H9 (cell line): Measurements from ENCODE around the gene SPTLC3. TPM values are rescaled to one million over a fixed set of nuclear protein-coding genes. Genes with fewer than 3 reads are reported as not detected.

Source experiments
- DNase-seq: peaks from one replicate; pipeline ENCODE4 v3.0.0-alpha.2; 2017
- H2AFZ ChIP-seq: one replicate; pipeline ENCODE4 v1.6.1; 2013; ENCODE audit warnings: mild to moderate bottlenecking, low read length, control low read depth, moderate library complexity
- H2AK5ac ChIP-seq: 2 replicates; pipeline ENCODE4 v1.6.1; 2013; ENCODE audit warnings: low read length, control low read depth, mixed read lengths; ENCODE audit not compliant: insufficient read length
- H2BK120ac ChIP-seq: one replicate; pipeline ENCODE4 v1.6.1; 2013; ENCODE audit warnings: low read depth, mild to moderate bottlenecking, low read length, control low read depth, inconsistent platforms; ENCODE audit not compliant: poor library complexity, severe bottlenecking
- H2BK12ac ChIP-seq: 2 replicates; pipeline ENCODE4 v1.6.1; 2013; ENCODE audit warnings: low read length, control low read depth, mixed read lengths, low read depth; ENCODE audit not compliant: insufficient read length
- H2BK15ac ChIP-seq: 2 replicates; pipeline ENCODE4 v1.6.1; 2013; ENCODE audit warnings: low read depth, low read length, control low read depth
- H2BK20ac ChIP-seq: one replicate; pipeline ENCODE4 v1.6.1; 2013; ENCODE audit warnings: low read depth, mild to moderate bottlenecking, low read length, control low read depth, inconsistent platforms; ENCODE audit not compliant: poor library complexity, severe bottlenecking
- H2BK5ac ChIP-seq: 2 replicates; pipeline ENCODE4 v1.6.1; 2013; ENCODE audit warnings: low read length, control low read depth, mixed read lengths; ENCODE audit not compliant: insufficient read length
- H3K14ac ChIP-seq: 2 replicates; pipeline ENCODE4 v1.6.1; 2013; ENCODE audit warnings: low read length, control low read depth; ENCODE audit not compliant: insufficient read depth
- H3K18ac ChIP-seq: 2 replicates; pipeline ENCODE4 v1.6.1; 2013; ENCODE audit warnings: low read depth, mild to moderate bottlenecking, mixed read lengths, low read length, control low read depth; ENCODE audit not compliant: insufficient read length
- H3K23ac ChIP-seq: 2 replicates; pipeline ENCODE4 v1.6.1; 2013; ENCODE audit warnings: low read length, control low read depth, mixed read lengths, low read depth; ENCODE audit not compliant: insufficient read length
- H3K23me2 ChIP-seq: 2 replicates; pipeline ENCODE4 v1.6.1; 2013; ENCODE audit warnings: low read depth, mild to moderate bottlenecking, mixed read lengths, low read length, control low read depth; ENCODE audit not compliant: insufficient read length, poor library complexity, severe bottlenecking
- H3K27ac ChIP-seq: 2 replicates; pipeline ENCODE4 v1.5.1; 2013; ENCODE audit warnings: low read length, control low read depth, mixed read lengths, low read depth; ENCODE audit not compliant: insufficient read length
- H3K27me3 ChIP-seq: 2 replicates; pipeline ENCODE4 v1.6.1; 2013; ENCODE audit warnings: low read length, control low read depth, inconsistent platforms; ENCODE audit not compliant: insufficient read depth
- H3K4ac ChIP-seq: 2 replicates; pipeline ENCODE4 v1.6.1; 2013; ENCODE audit warnings: low read depth, mild to moderate bottlenecking, control low read depth, inconsistent platforms, low read length, moderate library complexity
- H3K4me1 ChIP-seq: 2 replicates; pipeline ENCODE4 v1.6.1; 2013; ENCODE audit warnings: low read length, control low read depth, inconsistent platforms; ENCODE audit not compliant: insufficient read depth
- H3K4me2 ChIP-seq: 2 replicates; pipeline ENCODE4 v1.6.1; 2013; ENCODE audit warnings: low read length, control low read depth, mixed read lengths; ENCODE audit not compliant: insufficient read length, insufficient read depth
- H3K56ac ChIP-seq: 2 replicates; pipeline ENCODE4 v1.6.1; 2013; ENCODE audit warnings: low read depth, mild to moderate bottlenecking, mixed read lengths, low read length, control low read depth; ENCODE audit not compliant: insufficient read length
- H3K79me1 ChIP-seq: 2 replicates; pipeline ENCODE4 v1.6.1; 2013; ENCODE audit warnings: low read depth, mild to moderate bottlenecking, moderate library complexity, low read length, control low read depth, inconsistent platforms; ENCODE audit not compliant: insufficient read depth, poor library complexity, severe bottlenecking
- H3K79me2 ChIP-seq: 2 replicates; pipeline ENCODE4 v1.6.1; 2013; ENCODE audit warnings: low read length, control low read depth, inconsistent platforms; ENCODE audit not compliant: insufficient read depth
- H3K9ac ChIP-seq: 2 replicates; pipeline ENCODE4 v1.6.1; 2013; ENCODE audit warnings: low read length, control low read depth, mixed read lengths; ENCODE audit not compliant: insufficient read length; ENCODE audit errors: extremely low read depth
- H3K9me3 ChIP-seq: one replicate; pipeline ENCODE4 v1.6.1; 2013; ENCODE audit warnings: low read depth, low read length, inconsistent platforms; ENCODE audit not compliant: control insufficient read depth
- H3T11ph ChIP-seq: one replicate; pipeline ENCODE4 v1.6.1; 2013; ENCODE audit warnings: mild to moderate bottlenecking, low read length, control low read depth, inconsistent platforms
- H4K20me1 ChIP-seq: one replicate; pipeline ENCODE4 v1.6.1; 2013; ENCODE audit not compliant: control insufficient read depth, insufficient read length, insufficient read depth
- H4K5ac ChIP-seq: 2 replicates; pipeline ENCODE4 v1.6.1; 2013; ENCODE audit warnings: low read depth, mild to moderate bottlenecking, mixed read lengths, low read length, control low read depth; ENCODE audit not compliant: insufficient read length
- H4K8ac ChIP-seq: replicated peaks from 2 replicates; pipeline ENCODE4 v1.6.1; 2013; ENCODE audit warnings: low read length, control low read depth, mixed read lengths, low read depth; ENCODE audit not compliant: insufficient read length
- H4K91ac ChIP-seq: 2 replicates; pipeline ENCODE4 v1.6.1; 2013; ENCODE audit warnings: low read depth, mild to moderate bottlenecking, moderate library complexity, mixed read lengths, low read length, control low read depth; ENCODE audit not compliant: insufficient read length
- H3K27ac Mint-ChIP-seq, 3 experiments: 2 replicates in 2 of 3; 3 replicates in 1 of 3; pipeline ENCODE4 v1.8.0; 2020 to 2021; ENCODE audit warnings: mixed read lengths in 3 of 3, mild to moderate bottlenecking in 1 of 3, moderate library complexity in 1 of 3
- H3K27me3 Mint-ChIP-seq: 2 replicates; pipeline ENCODE4 v1.8.0; 2021; ENCODE audit warnings: low read depth, mild to moderate bottlenecking, moderate library complexity, mixed read lengths
- H3K36me3 Mint-ChIP-seq, 3 experiments: 2 replicates in 2 of 3; 3 replicates in 1 of 3; pipeline ENCODE4 v1.8.0; 2020 to 2021; ENCODE audit warnings: low read depth in 3 of 3, mixed read lengths in 3 of 3; ENCODE audit not compliant: insufficient read depth in 1 of 3
- H3K4me1 Mint-ChIP-seq, 2 experiments: 2 replicates each; pipeline ENCODE4 v1.8.0; 2020; ENCODE audit warnings: mixed read lengths in 2 of 2
- H3K4me3 Mint-ChIP-seq, 2 experiments: 2 replicates in 1 of 2; 3 replicates in 1 of 2; pipeline ENCODE4 v1.8.0; 2020 to 2021; ENCODE audit warnings: mild to moderate bottlenecking in 2 of 2, mixed read lengths in 2 of 2, moderate library complexity in 1 of 2
- H3K9me3 Mint-ChIP-seq, 2 experiments: 2 replicates in 1 of 2; 3 replicates in 1 of 2; pipeline ENCODE4 v1.8.0; 2020; ENCODE audit warnings: mild to moderate bottlenecking in 2 of 2, mixed read lengths in 2 of 2, moderate library complexity in 1 of 2
- total RNA-seq: library from RNA; stranded (reverse); gene quantifications from 2 replicates; pipeline ENCODE4 v1.2.1, GENCODE V29; 2021
- TF ChIP-seq, protein P1 (sequence below): fragments of 200-600 bp; sonication (generic); conservative IDR thresholded peaks from 3 replicates; pipeline ENCODE4 v1.8.0; 2021; ENCODE audit warnings: antibody characterized with exemption, mild to moderate bottlenecking

SPTLC3 gene
- total RNA-seq, 1 experiment from 2014 or later, result 0.68 TPM

DNA sequence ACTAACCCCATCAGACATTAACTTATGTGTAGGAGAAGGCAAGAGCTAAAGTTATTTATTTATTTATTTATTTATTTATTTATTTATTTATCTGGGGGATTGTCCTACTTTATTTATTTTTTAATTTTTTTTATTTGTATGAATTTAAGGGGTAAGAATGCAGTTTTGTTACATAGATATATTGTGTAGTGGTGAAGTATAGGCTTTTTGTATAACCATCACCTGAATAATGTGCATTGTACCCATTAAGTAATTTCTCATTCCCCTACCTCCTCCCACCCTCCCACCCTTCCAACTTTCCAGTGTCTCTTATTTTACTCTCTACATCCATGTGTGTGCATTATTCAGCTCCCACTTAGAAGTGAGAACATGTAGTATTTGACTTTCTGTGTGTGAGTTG lies 51.6 kb downstream of the SPTLC3 start:
- no peaks in the 10 kb centered on the region for H3K79me1 ChIP-seq
- no peak overlapping the region for H3K27ac ChIP-seq
- H4K8ac ChIP-seq, result no peak overlapping the region
- H3K56ac ChIP-seq, result no peak overlapping the region
- H3K9ac ChIP-seq, result no peak overlapping the region
- TF ChIP-seq, protein P1, sequence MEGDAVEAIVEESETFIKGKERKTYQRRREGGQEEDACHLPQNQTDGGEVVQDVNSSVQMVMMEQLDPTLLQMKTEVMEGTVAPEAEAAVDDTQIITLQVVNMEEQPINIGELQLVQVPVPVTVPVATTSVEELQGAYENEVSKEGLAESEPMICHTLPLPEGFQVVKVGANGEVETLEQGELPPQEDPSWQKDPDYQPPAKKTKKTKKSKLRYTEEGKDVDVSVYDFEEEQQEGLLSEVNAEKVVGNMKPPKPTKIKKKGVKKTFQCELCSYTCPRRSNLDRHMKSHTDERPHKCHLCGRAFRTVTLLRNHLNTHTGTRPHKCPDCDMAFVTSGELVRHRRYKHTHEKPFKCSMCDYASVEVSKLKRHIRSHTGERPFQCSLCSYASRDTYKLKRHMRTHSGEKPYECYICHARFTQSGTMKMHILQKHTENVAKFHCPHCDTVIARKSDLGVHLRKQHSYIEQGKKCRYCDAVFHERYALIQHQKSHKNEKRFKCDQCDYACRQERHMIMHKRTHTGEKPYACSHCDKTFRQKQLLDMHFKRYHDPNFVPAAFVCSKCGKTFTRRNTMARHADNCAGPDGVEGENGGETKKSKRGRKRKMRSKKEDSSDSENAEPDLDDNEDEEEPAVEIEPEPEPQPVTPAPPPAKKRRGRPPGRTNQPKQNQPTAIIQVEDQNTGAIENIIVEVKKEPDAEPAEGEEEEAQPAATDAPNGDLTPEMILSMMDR, result no peak
- H3K4ac ChIP-seq, result no peak overlapping the region
- H2BK5ac ChIP-seq, result no peak overlapping the region
- no peak overlapping the region for H3K18ac ChIP-seq
- H3K27me3 Mint-ChIP-seq, result peaks cover 2% of the 10 kb centered on the region; the same call in 1 of the 2 replicates
- H2BK15ac ChIP-seq, result no peak overlapping the region
- H3K4me3 Mint-ChIP-seq, result no peak overlapping the region
- H3K79me2 ChIP-seq, result no peaks in the 10 kb centered on the region
- H3K23me2 ChIP-seq, result no peaks in the 10 kb centered on the region
- H3K27me3 ChIP-seq, result no peaks in the 10 kb centered on the region
- H2BK20ac ChIP-seq, result no peak overlapping the region
- H3T11ph ChIP-seq, result no peak overlapping the region
- H3K14ac ChIP-seq, result no peak overlapping the region
- no peaks in the 10 kb centered on the region for H3K9me3 ChIP-seq
- no peak overlapping the region for H2AFZ ChIP-seq
- no peak overlapping the region for H4K5ac ChIP-seq
- H2BK120ac ChIP-seq, result no peak overlapping the region
- H3K4me1 ChIP-seq, result peaks cover 10% of the 10 kb centered on the region; the same call in 1 of the 2 replicates
- no peak overlapping the region for H3K4me2 ChIP-seq
- no peak for DNase-seq
- H3K36me3 Mint-ChIP-seq, result no peaks in the 10 kb centered on the region
- H3K4me1 Mint-ChIP-seq, result peaks cover 24 to 30% of the 10 kb centered on the region in 2 experiments
- H2AK5ac ChIP-seq, result no peak overlapping the region
- no peak overlapping the region for H2BK12ac ChIP-seq
- H3K9me3 Mint-ChIP-seq, result no peaks in the 10 kb centered on the region
- H3K27ac Mint-ChIP-seq, result no peak overlapping the region
- no peak overlapping the region for H3K23ac ChIP-seq
- no peaks in the 10 kb centered on the region for H4K20me1 ChIP-seq
- no peak overlapping the region for H4K91ac ChIP-seq
